ENCODE results near the gene ACADVL.

DNA sequence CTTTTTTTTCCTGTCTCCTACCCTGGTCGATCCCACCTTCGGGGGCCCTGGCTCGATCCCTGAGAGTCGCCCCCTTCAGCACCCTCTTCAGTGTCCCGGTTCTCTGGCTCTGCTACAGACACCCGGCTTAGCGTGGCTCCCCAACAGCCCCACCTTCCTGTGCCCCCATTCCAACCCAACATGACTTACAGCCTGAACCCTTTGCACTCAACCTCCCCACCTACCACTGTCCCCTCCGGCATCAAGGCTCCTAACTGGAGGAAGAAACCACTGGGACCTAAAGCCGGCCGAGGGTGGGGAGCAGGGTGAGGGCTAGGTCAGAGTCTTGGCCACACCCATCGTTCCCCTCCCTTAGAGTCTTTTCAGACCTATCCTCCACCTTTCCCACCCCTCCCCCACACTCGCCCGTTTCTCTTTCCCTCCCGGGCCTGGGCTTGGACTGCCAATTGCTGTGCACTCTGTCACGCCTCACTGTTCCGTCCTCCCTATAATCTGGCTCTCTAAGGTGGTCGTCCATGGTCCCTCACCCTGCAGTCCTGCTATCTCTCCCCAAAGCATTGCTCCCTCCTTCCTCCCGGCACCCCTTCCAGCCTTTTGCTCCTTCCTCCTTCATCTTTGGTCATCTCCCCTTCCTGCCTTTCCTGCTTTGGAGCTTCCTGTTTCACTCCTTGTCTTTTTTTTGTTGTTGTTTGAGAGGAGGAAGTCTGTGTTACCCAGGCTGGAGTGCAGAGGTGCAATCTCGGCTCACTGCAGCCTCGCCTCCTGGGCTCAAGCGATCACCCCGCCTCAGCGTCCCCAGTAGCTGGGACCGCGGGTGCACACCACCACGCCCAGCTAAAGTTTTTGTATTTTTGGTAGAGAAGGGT lies 43.4 kb downstream of the ACADVL start:
- no peak for TF ChIP-seq GATA3 (IDR thresholded peaks at IDR 0.05; ENCODE audit: low read depth, low read length)
- no peak for TF ChIP-seq GATA2 (IDR thresholded peaks at IDR 0.05; ENCODE audit: low read depth, low read length)

All from SH-SY5Y (cell line).